H9 (cell line): ENCODE data around the gene POU2F1. TPM values are rescaled to one million over a fixed set of nuclear protein-coding genes. Genes with fewer than 3 reads are reported as not detected.

Experiments used
- DNase-seq: peaks from one replicate; pipeline ENCODE4 v3.0.0-alpha.2; 2017
- H2AFZ ChIP-seq: one replicate; pipeline ENCODE4 v1.6.1; 2013; ENCODE audit warnings: mild to moderate bottlenecking, low read length, control low read depth, moderate library complexity
- H2AK5ac ChIP-seq: 2 replicates; pipeline ENCODE4 v1.6.1; 2013; ENCODE audit warnings: low read length, control low read depth, mixed read lengths; ENCODE audit not compliant: insufficient read length
- H2BK120ac ChIP-seq: one replicate; pipeline ENCODE4 v1.6.1; 2013; ENCODE audit warnings: low read depth, mild to moderate bottlenecking, low read length, control low read depth, inconsistent platforms; ENCODE audit not compliant: poor library complexity, severe bottlenecking
- H2BK12ac ChIP-seq: 2 replicates; pipeline ENCODE4 v1.6.1; 2013; ENCODE audit warnings: low read length, control low read depth, mixed read lengths, low read depth; ENCODE audit not compliant: insufficient read length
- H2BK15ac ChIP-seq: 2 replicates; pipeline ENCODE4 v1.6.1; 2013; ENCODE audit warnings: low read depth, low read length, control low read depth
- H2BK20ac ChIP-seq: one replicate; pipeline ENCODE4 v1.6.1; 2013; ENCODE audit warnings: low read depth, mild to moderate bottlenecking, low read length, control low read depth, inconsistent platforms; ENCODE audit not compliant: poor library complexity, severe bottlenecking
- H2BK5ac ChIP-seq: 2 replicates; pipeline ENCODE4 v1.6.1; 2013; ENCODE audit warnings: low read length, control low read depth, mixed read lengths; ENCODE audit not compliant: insufficient read length
- H3K14ac ChIP-seq: 2 replicates; pipeline ENCODE4 v1.6.1; 2013; ENCODE audit warnings: low read length, control low read depth; ENCODE audit not compliant: insufficient read depth
- H3K18ac ChIP-seq: 2 replicates; pipeline ENCODE4 v1.6.1; 2013; ENCODE audit warnings: low read depth, mild to moderate bottlenecking, mixed read lengths, low read length, control low read depth; ENCODE audit not compliant: insufficient read length
- H3K23ac ChIP-seq: 2 replicates; pipeline ENCODE4 v1.6.1; 2013; ENCODE audit warnings: low read length, control low read depth, mixed read lengths, low read depth; ENCODE audit not compliant: insufficient read length
- H3K23me2 ChIP-seq: 2 replicates; pipeline ENCODE4 v1.6.1; 2013; ENCODE audit warnings: low read depth, mild to moderate bottlenecking, mixed read lengths, low read length, control low read depth; ENCODE audit not compliant: insufficient read length, poor library complexity, severe bottlenecking
- H3K27ac ChIP-seq: 2 replicates; pipeline ENCODE4 v1.5.1; 2013; ENCODE audit warnings: low read length, control low read depth, mixed read lengths, low read depth; ENCODE audit not compliant: insufficient read length
- H3K27me3 ChIP-seq: 2 replicates; pipeline ENCODE4 v1.6.1; 2013; ENCODE audit warnings: low read length, control low read depth, inconsistent platforms; ENCODE audit not compliant: insufficient read depth
- H3K4ac ChIP-seq: 2 replicates; pipeline ENCODE4 v1.6.1; 2013; ENCODE audit warnings: low read depth, mild to moderate bottlenecking, control low read depth, inconsistent platforms, low read length, moderate library complexity
- H3K4me1 ChIP-seq: 2 replicates; pipeline ENCODE4 v1.6.1; 2013; ENCODE audit warnings: low read length, control low read depth, inconsistent platforms; ENCODE audit not compliant: insufficient read depth
- H3K4me2 ChIP-seq: 2 replicates; pipeline ENCODE4 v1.6.1; 2013; ENCODE audit warnings: low read length, control low read depth, mixed read lengths; ENCODE audit not compliant: insufficient read length, insufficient read depth
- H3K56ac ChIP-seq: 2 replicates; pipeline ENCODE4 v1.6.1; 2013; ENCODE audit warnings: low read depth, mild to moderate bottlenecking, mixed read lengths, low read length, control low read depth; ENCODE audit not compliant: insufficient read length
- H3K79me1 ChIP-seq: 2 replicates; pipeline ENCODE4 v1.6.1; 2013; ENCODE audit warnings: low read depth, mild to moderate bottlenecking, moderate library complexity, low read length, control low read depth, inconsistent platforms; ENCODE audit not compliant: insufficient read depth, poor library complexity, severe bottlenecking
- H3K79me2 ChIP-seq: 2 replicates; pipeline ENCODE4 v1.6.1; 2013; ENCODE audit warnings: low read length, control low read depth, inconsistent platforms; ENCODE audit not compliant: insufficient read depth
- H3K9ac ChIP-seq: 2 replicates; pipeline ENCODE4 v1.6.1; 2013; ENCODE audit warnings: low read length, control low read depth, mixed read lengths; ENCODE audit not compliant: insufficient read length; ENCODE audit errors: extremely low read depth
- H3K9me3 ChIP-seq: one replicate; pipeline ENCODE4 v1.6.1; 2013; ENCODE audit warnings: low read depth, low read length, inconsistent platforms; ENCODE audit not compliant: control insufficient read depth
- H3T11ph ChIP-seq: one replicate; pipeline ENCODE4 v1.6.1; 2013; ENCODE audit warnings: mild to moderate bottlenecking, low read length, control low read depth, inconsistent platforms
- H4K20me1 ChIP-seq: one replicate; pipeline ENCODE4 v1.6.1; 2013; ENCODE audit not compliant: control insufficient read depth, insufficient read length, insufficient read depth
- H4K5ac ChIP-seq: 2 replicates; pipeline ENCODE4 v1.6.1; 2013; ENCODE audit warnings: low read depth, mild to moderate bottlenecking, mixed read lengths, low read length, control low read depth; ENCODE audit not compliant: insufficient read length
- H4K8ac ChIP-seq: replicated peaks from 2 replicates; pipeline ENCODE4 v1.6.1; 2013; ENCODE audit warnings: low read length, control low read depth, mixed read lengths, low read depth; ENCODE audit not compliant: insufficient read length
- H4K91ac ChIP-seq: 2 replicates; pipeline ENCODE4 v1.6.1; 2013; ENCODE audit warnings: low read depth, mild to moderate bottlenecking, moderate library complexity, mixed read lengths, low read length, control low read depth; ENCODE audit not compliant: insufficient read length
- H3K27ac Mint-ChIP-seq, 3 experiments: 2 replicates in 2 of 3; 3 replicates in 1 of 3; pipeline ENCODE4 v1.8.0; 2020 to 2021; ENCODE audit warnings: mixed read lengths in 3 of 3, mild to moderate bottlenecking in 1 of 3, moderate library complexity in 1 of 3
- H3K27me3 Mint-ChIP-seq: 2 replicates; pipeline ENCODE4 v1.8.0; 2021; ENCODE audit warnings: low read depth, mild to moderate bottlenecking, moderate library complexity, mixed read lengths
- H3K36me3 Mint-ChIP-seq, 3 experiments: 2 replicates in 2 of 3; 3 replicates in 1 of 3; pipeline ENCODE4 v1.8.0; 2020 to 2021; ENCODE audit warnings: low read depth in 3 of 3, mixed read lengths in 3 of 3; ENCODE audit not compliant: insufficient read depth in 1 of 3
- H3K4me1 Mint-ChIP-seq, 2 experiments: 2 replicates each; pipeline ENCODE4 v1.8.0; 2020; ENCODE audit warnings: mixed read lengths in 2 of 2
- H3K4me3 Mint-ChIP-seq, 2 experiments: 2 replicates in 1 of 2; 3 replicates in 1 of 2; pipeline ENCODE4 v1.8.0; 2020 to 2021; ENCODE audit warnings: mild to moderate bottlenecking in 2 of 2, mixed read lengths in 2 of 2, moderate library complexity in 1 of 2
- H3K9me3 Mint-ChIP-seq, 2 experiments: 2 replicates in 1 of 2; 3 replicates in 1 of 2; pipeline ENCODE4 v1.8.0; 2020; ENCODE audit warnings: mild to moderate bottlenecking in 2 of 2, mixed read lengths in 2 of 2, moderate library complexity in 1 of 2
- CTCF ChIP-seq: fragments of 200-600 bp; sonication (generic); conservative IDR thresholded peaks from 3 replicates; pipeline ENCODE4 v1.8.0; 2021; ENCODE audit warnings: antibody characterized with exemption, mild to moderate bottlenecking
- WGBS: extraction: QIAGEN DNeasy Blood & Tissue Kit; methylation state at CpG from one replicate; pipeline ENCODE4 v1.1.7; 2013; ENCODE audit warnings: missing lambda C conversion rate, low lambda C conversion rate, mixed read lengths; ENCODE audit not compliant: insufficient read length; ENCODE audit errors: extremely low coverage; 5-methylcytosine and 5-hydroxymethylcytosine counted together
- total RNA-seq: library from RNA; stranded (reverse); gene quantifications from 2 replicates; pipeline ENCODE4 v1.2.1, GENCODE V29; 2021

Gene POU2F1
- total RNA-seq, 1 experiment from 2014 or later, result 62.5 TPM

- Histone ChIP-seq H3K23ac (no peak overlapping the region), H2BK15ac (no peak overlapping the region), H3K23me2 (no peaks in the 10 kb centered on the region), H4K20me1 (no peaks in the 10 kb centered on the region), H4K8ac (no peak overlapping the region), H3K18ac (no peak overlapping the region), H4K5ac (no peak overlapping the region), H3K79me2 (no peaks in the 10 kb centered on the region), H3K14ac (no peak overlapping the region), H3K4ac (no peak overlapping the region), H2BK20ac (no peak overlapping the region), H3K4me2 (no peak overlapping the region), H3K9me3 (no peaks in the 10 kb centered on the region), H2BK12ac (no peak overlapping the region), H3K27ac (no peak overlapping the region), H3K79me1 (no peaks in the 10 kb centered on the region), H3K56ac (no peak overlapping the region), H2BK5ac (no peak overlapping the region), H3K4me1 (no peaks in the 10 kb centered on the region), H2AK5ac (no peak overlapping the region), H3K9ac (no peak overlapping the region), H3K27me3 (no peaks in the 10 kb centered on the region), H2BK120ac (no peak overlapping the region), H3T11ph (no peak overlapping the region), H2AFZ (no peak overlapping the region), H4K91ac (no peak overlapping the region)
- Mint-ChIP-seq H3K4me1 (no peaks in the 10 kb centered on the region), H3K27ac (0 out of 7 replicates have a peak overlapping the region, but pooled peaks of 1 of the 3 experiments have one; percentile 75), H3K27me3 (no peaks in the 10 kb centered on the region), H3K36me3 (peaks cover 20 to 53% (median 46%) of the 10 kb centered on the region in 3 experiments; a peak in 6 of 7 replicates), H3K4me3 (no peak overlapping the region), H3K9me3 (no peaks in the 10 kb centered on the region; a peak in 1 of 5 replicates)
- peak; percentile 65 for TF ChIP-seq CTCF
- no peak for DNase-seq
- WGBS, result no CpG with 5 or more reads among the region's 1 CpG
Measured at GRCh38 chr1:167409183-167409582, 188.5 kb downstream of the POU2F1 start.
